ENCODE measurements around the gene VN1R2.

DNA sequence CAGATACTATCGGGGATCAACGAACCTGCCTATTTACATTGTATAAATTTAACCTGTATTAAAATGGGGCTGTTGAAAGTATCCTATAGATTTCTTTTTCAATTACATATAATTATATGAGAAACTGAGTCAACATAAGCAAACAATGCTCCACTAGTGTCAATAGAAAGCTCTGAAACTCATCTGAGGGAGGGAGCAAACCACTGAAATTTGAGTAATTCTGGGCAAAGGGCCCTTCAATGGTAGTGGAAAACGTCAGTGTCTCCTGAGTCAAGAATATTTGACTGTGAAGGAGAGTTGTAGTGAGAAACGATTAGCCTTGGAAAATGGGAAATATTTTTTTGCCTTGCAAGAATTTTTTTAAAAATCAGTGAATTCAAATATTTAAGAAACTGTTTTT lies 27.0 kb downstream of the VN1R2 start:
- no peak for TF ChIP-seq POLR2A (IDR thresholded peaks at IDR 0.05)
- TF ChIP-seq, protein P1, sequence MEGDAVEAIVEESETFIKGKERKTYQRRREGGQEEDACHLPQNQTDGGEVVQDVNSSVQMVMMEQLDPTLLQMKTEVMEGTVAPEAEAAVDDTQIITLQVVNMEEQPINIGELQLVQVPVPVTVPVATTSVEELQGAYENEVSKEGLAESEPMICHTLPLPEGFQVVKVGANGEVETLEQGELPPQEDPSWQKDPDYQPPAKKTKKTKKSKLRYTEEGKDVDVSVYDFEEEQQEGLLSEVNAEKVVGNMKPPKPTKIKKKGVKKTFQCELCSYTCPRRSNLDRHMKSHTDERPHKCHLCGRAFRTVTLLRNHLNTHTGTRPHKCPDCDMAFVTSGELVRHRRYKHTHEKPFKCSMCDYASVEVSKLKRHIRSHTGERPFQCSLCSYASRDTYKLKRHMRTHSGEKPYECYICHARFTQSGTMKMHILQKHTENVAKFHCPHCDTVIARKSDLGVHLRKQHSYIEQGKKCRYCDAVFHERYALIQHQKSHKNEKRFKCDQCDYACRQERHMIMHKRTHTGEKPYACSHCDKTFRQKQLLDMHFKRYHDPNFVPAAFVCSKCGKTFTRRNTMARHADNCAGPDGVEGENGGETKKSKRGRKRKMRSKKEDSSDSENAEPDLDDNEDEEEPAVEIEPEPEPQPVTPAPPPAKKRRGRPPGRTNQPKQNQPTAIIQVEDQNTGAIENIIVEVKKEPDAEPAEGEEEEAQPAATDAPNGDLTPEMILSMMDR (IDR thresholded peaks at IDR 0.05): no peak
- no peak for TF ChIP-seq POLR2AphosphoS5 (IDR thresholded peaks at IDR 0.05; ENCODE audit: insufficient read depth in 1 of 2, low read depth in 1 of 2)

All from vagina (tissue), 2 donors.